ENCODE data around the gene LILRB1. TPM values are rescaled to one million over a fixed set of nuclear protein-coding genes. Genes with fewer than 3 reads are reported as not detected.
"Not testable (repeated sequence)": the region's sequence is repeated elsewhere in the genome, so short reads cannot be mapped to it uniquely, and the experiment has no call there.

Gene LILRB1
- polyA plus RNA-seq, 1 donor from 2014 or later, result not detected

- Histone ChIP-seq H3K4me3 (ENCODE audit: low read length) (no peak overlapping the region), H3K4me2 (ENCODE audit: low read length) (no peak overlapping the region), H3K27me3 (ENCODE audit: insufficient read depth, low read depth, low read length) (no peaks in the 10 kb centered on the region), H3K9ac (ENCODE audit: low read length) (no peak overlapping the region), H3K9me2 (ENCODE audit: insufficient read depth, low read length) (no peaks in the 10 kb centered on the region), H3F3A (ENCODE audit: insufficient read depth, low read length, poor library complexity, severe bottlenecking) (no peaks in the 10 kb centered on the region), H4K20me1 (ENCODE audit: insufficient read depth) (no peaks in the 10 kb centered on the region), H3K36me3 (ENCODE audit: insufficient read depth, low read length) (no peaks in the 10 kb centered on the region), H3K27ac (ENCODE audit: low read length) (no peak overlapping the region), H2AFZ (ENCODE audit: low read depth, low read length) (no peak overlapping the region), H3K79me2 (replicated peaks; ENCODE audit: insufficient read depth, low read length) (no peaks in the 10 kb centered on the region), H3K9me3 (ENCODE audit: low read length) (peaks cover 3% of the 10 kb centered on the region)
- no peak for TF ChIP-seq EZH2 (IDR thresholded peaks at IDR 0.05; ENCODE audit: borderline replicate concordance, insufficient read depth, low read length, poor library complexity, severe bottlenecking)
- TF ChIP-seq, protein P1, sequence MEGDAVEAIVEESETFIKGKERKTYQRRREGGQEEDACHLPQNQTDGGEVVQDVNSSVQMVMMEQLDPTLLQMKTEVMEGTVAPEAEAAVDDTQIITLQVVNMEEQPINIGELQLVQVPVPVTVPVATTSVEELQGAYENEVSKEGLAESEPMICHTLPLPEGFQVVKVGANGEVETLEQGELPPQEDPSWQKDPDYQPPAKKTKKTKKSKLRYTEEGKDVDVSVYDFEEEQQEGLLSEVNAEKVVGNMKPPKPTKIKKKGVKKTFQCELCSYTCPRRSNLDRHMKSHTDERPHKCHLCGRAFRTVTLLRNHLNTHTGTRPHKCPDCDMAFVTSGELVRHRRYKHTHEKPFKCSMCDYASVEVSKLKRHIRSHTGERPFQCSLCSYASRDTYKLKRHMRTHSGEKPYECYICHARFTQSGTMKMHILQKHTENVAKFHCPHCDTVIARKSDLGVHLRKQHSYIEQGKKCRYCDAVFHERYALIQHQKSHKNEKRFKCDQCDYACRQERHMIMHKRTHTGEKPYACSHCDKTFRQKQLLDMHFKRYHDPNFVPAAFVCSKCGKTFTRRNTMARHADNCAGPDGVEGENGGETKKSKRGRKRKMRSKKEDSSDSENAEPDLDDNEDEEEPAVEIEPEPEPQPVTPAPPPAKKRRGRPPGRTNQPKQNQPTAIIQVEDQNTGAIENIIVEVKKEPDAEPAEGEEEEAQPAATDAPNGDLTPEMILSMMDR (IDR thresholded peaks at IDR 0.05; ENCODE audit: poor library complexity, severe bottlenecking), result peak; percentile 19
Measured at GRCh38 chr19:54674021-54674617, 43.8 kb downstream of the LILRB1 start.

DNA sequence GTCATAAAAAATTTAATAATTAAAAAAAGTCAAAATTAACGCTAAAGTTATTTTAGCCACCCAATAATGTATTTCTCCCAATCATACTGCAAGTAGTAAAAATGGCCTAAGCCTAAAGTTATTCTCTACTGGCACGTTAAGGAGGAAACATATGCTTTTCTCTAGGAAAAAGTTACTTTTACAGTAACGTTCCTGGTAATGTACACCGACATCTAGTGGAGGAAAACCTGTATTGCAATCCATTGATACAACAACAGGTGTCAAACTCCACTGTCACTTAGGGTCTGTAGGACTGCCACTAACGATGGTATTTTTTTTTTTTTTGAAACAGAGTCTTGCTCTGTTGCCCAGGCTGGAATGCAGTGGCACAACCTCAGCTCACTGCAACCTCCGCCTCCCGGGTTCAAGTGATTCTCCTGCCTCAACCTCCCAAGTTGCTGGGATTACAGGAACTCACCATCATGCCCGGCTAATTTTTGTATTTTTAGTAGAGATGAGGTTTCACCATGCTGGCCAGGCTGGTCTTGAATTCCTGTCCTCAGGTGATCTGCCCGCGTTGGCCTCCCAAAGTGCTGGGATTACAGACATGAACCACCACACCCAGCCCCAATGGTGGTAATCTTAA, 46.0 kb downstream of the LILRB1 start:
- H3K27ac ChIP-seq (ENCODE audit: low read length); H3K9me2 ChIP-seq (ENCODE audit: insufficient read depth, low read length); H2AFZ ChIP-seq (ENCODE audit: low read depth, low read length); H3K4me2 ChIP-seq (ENCODE audit: low read length); H3K9ac ChIP-seq (ENCODE audit: low read length); H3K36me3 ChIP-seq (ENCODE audit: insufficient read depth, low read length); H3F3A ChIP-seq (ENCODE audit: insufficient read depth, low read length, poor library complexity, severe bottlenecking); H3K4me3 ChIP-seq (ENCODE audit: low read length); H3K79me2 ChIP-seq (replicated peaks; ENCODE audit: insufficient read depth, low read length); H3K9me3 ChIP-seq (ENCODE audit: low read length); H4K20me1 ChIP-seq (ENCODE audit: insufficient read depth); H3K27me3 ChIP-seq (ENCODE audit: insufficient read depth, low read depth, low read length): not testable (repeated sequence)
- TF ChIP-seq SMC3 (conservative IDR thresholded peaks at IDR 0.05; ENCODE audit: poor library complexity) (peak; percentile 35), RAD21 (conservative IDR thresholded peaks at IDR 0.05) (peak; percentile 41)
- TF ChIP-seq, protein P1 (IDR thresholded peaks at IDR 0.05; ENCODE audit: poor library complexity, severe bottlenecking), result peak; percentile 62

DNA sequence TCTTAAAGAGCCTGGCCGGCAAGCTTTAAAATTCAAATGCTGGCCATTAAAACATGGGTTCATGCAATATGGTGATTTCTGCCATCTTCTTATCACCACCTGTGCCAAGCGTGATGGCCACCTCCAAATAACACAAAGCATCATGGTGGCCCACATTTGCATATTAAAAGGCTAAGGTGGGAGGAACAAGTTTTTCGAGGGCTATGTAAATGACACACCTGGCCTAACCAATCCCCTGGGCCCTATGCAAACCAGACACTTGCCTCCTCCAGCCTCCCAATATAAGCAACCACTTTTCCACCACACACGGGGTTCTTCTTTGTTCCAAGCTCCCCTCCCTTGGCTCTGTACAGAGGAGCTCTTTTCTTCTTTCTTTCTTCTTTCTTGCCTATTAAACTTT, 46.9 kb downstream of the LILRB1 start:
- TF ChIP-seq SMC3 (conservative IDR thresholded peaks at IDR 0.05; ENCODE audit: poor library complexity) (no peak), EP300 (conservative IDR thresholded peaks at IDR 0.05; ENCODE audit: poor library complexity, severe bottlenecking) (no peak), REST (IDR thresholded peaks at IDR 0.05; ENCODE audit: borderline replicate concordance) (no peak), RAD21 (conservative IDR thresholded peaks at IDR 0.05) (no peak), MXI1 (conservative IDR thresholded peaks at IDR 0.05; ENCODE audit: poor library complexity, severe bottlenecking) (no peak), TAF1 (IDR thresholded peaks at IDR 0.05; ENCODE audit: low read depth) (no peak), POLR2AphosphoS5 (IDR thresholded peaks at IDR 0.05) (no peak), EZH2 (IDR thresholded peaks at IDR 0.05; ENCODE audit: borderline replicate concordance, insufficient read depth, low read length, poor library complexity, severe bottlenecking) (no peak)
- TF ChIP-seq, protein P1 (IDR thresholded peaks at IDR 0.05; ENCODE audit: poor library complexity, severe bottlenecking), result no peak
- Histone ChIP-seq H3K36me3 (ENCODE audit: insufficient read depth, low read length) (no peaks in the 10 kb centered on the region), H3F3A (ENCODE audit: insufficient read depth, low read length, poor library complexity, severe bottlenecking) (no peaks in the 10 kb centered on the region), H3K27me3 (ENCODE audit: insufficient read depth, low read depth, low read length) (no peaks in the 10 kb centered on the region), H3K9me2 (ENCODE audit: insufficient read depth, low read length) (no peaks in the 10 kb centered on the region), H4K20me1 (ENCODE audit: insufficient read depth) (no peaks in the 10 kb centered on the region), H2AFZ (ENCODE audit: low read depth, low read length) (no peak overlapping the region), H3K79me2 (replicated peaks; ENCODE audit: insufficient read depth, low read length) (no peaks in the 10 kb centered on the region), H3K4me2 (ENCODE audit: low read length) (no peak overlapping the region), H3K4me3 (ENCODE audit: low read length) (no peak overlapping the region), H3K9ac (ENCODE audit: low read length) (no peak overlapping the region), H3K27ac (ENCODE audit: low read length) (no peak overlapping the region), H3K9me3 (ENCODE audit: low read length) (peaks cover 3% of the 10 kb centered on the region)

Measured in neural cell (in vitro differentiated cells).